Mesothelial cell of epicardium (in vitro differentiated cells): ENCODE data around the gene FGGY. TPM values are rescaled to one million over a fixed set of nuclear protein-coding genes. Genes with fewer than 3 reads are reported as not detected.

Experiments
- DNase-seq, 2 experiments: peaks; one replicate each; pipeline ENCODE4 v3.0.0; 2021; ENCODE audit warnings: low spot score in 2 of 2; ENCODE audit not compliant: unreplicated experiment in 2 of 2
- H3K27ac Mint-ChIP-seq: 2 replicates; pipeline ENCODE4 v1.8.0; 2021; ENCODE audit warnings: mixed read lengths
- H3K27me3 Mint-ChIP-seq: 2 replicates; pipeline ENCODE4 v1.8.0; 2021; ENCODE audit warnings: low read depth, mixed read lengths
- H3K36me3 Mint-ChIP-seq: 2 replicates; pipeline ENCODE4 v1.8.0; 2021; ENCODE audit warnings: mixed read lengths
- H3K4me1 Mint-ChIP-seq: 2 replicates; pipeline ENCODE4 v1.8.0; 2021; ENCODE audit warnings: mixed read lengths
- H3K4me3 Mint-ChIP-seq: 2 replicates; pipeline ENCODE4 v1.8.0; 2021; ENCODE audit warnings: mild to moderate bottlenecking, moderate library complexity, mixed read lengths
- H3K9me3 Mint-ChIP-seq: 2 replicates; pipeline ENCODE4 v1.8.0; 2021; ENCODE audit warnings: mixed read lengths
- total RNA-seq: library from RNA; stranded (reverse); gene quantifications from 3 replicates; pipeline ENCODE4 v1.2.1, GENCODE V29; 2021
- TF ChIP-seq, protein P1 (sequence below): fragments of 200-600 bp; sonication (generic); IDR thresholded peaks from one replicate; pipeline ENCODE4 v1.5.0; 2021; ENCODE audit warnings: antibody characterized with exemption; ENCODE audit not compliant: unreplicated experiment

Gene FGGY
- total RNA-seq, 1 donor from 2014 or later, result 21.8 TPM

DNA sequence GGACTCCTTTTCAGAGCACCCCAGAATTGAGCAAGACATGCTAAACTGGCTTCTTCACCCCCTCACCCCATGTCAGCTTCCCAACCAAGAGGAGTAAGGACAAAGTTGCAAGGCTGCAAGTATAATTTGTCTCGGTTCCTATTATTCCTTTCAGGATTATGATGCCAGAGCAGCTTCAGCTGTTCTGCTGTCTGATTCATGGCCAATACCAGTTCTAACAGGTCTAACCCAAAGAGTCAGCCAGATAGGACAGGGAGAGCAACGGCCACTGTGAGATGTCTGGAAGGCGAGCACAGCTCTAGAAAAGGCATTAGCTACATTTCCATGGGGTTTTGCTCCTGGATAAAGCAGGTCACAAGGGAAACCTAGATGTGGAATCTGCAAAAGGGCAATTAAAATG lies 464.5 kb downstream of the FGGY start:
- no peaks in the 10 kb centered on the region for H3K36me3 Mint-ChIP-seq
- no peaks in the 10 kb centered on the region for H3K9me3 Mint-ChIP-seq
- H3K4me1 Mint-ChIP-seq, result peaks cover 61% of the 10 kb centered on the region
- no peaks in the 10 kb centered on the region for H3K27me3 Mint-ChIP-seq
- H3K4me3 Mint-ChIP-seq, result no peak overlapping the region
- TF ChIP-seq, protein P1, sequence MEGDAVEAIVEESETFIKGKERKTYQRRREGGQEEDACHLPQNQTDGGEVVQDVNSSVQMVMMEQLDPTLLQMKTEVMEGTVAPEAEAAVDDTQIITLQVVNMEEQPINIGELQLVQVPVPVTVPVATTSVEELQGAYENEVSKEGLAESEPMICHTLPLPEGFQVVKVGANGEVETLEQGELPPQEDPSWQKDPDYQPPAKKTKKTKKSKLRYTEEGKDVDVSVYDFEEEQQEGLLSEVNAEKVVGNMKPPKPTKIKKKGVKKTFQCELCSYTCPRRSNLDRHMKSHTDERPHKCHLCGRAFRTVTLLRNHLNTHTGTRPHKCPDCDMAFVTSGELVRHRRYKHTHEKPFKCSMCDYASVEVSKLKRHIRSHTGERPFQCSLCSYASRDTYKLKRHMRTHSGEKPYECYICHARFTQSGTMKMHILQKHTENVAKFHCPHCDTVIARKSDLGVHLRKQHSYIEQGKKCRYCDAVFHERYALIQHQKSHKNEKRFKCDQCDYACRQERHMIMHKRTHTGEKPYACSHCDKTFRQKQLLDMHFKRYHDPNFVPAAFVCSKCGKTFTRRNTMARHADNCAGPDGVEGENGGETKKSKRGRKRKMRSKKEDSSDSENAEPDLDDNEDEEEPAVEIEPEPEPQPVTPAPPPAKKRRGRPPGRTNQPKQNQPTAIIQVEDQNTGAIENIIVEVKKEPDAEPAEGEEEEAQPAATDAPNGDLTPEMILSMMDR, result no peak
- no peak for DNase-seq
- no peak overlapping the region for H3K27ac Mint-ChIP-seq

DNA sequence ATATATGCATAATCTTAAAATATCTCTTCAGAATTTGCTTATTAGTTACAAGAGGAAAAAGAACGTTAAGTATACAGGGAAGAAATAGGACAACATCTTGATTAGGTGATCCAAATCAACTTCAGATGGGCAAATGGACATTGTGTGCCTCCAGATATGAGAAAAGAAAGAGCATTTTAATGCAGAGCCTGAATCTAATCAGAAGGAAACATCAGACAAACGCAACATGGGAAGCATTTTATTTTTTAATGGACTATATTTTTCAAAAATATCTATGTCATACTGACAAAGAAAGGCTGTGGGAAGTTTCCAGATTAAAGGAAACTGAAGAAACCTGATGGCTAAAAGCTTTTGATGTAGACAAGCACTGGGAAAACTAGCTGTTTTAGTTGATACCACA lies 466.5 kb downstream of the FGGY start:
- TF ChIP-seq, protein P1, result no peak
- Mint-ChIP-seq H3K27me3 (no peaks in the 10 kb centered on the region), H3K36me3 (no peaks in the 10 kb centered on the region), H3K4me3 (no peak overlapping the region), H3K4me1 (peaks cover 69% of the 10 kb centered on the region), H3K9me3 (no peaks in the 10 kb centered on the region), H3K27ac (peak overlapping the region; percentile 63)
- no peak for DNase-seq

DNA sequence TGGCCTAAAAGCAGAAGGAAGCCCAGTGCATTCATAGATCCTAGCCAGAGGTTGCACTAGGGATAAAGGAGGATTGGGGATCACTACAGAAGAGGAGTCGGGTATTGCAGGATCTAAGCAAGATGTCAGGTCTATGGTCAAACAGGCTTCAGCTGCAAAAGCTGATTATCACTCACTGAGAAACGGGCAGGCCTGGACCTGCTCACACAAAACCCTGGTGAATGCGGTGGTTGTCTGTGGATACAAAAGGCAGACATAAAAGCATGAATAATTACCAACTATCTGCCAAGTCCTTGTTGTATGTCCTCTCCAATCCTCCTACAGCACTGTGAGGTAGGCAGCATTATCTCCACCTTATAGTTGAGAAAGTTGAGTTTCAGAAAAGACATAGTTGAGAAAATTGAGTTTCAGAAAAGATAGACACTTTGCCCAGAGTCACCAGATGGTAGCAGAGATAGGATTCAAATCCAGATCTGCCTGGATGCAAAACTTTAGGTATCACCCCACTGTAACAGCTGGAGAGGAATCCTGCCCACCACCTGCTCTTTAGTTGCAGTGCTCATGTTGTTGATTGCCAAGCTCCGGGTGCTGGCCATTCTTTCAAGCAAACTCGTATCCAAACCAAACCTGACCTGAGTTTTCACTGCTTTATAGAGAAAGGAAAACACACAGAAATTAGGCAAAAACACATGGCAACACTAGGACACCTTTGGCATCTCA lies 468.3 kb downstream of the FGGY start:
- H3K4me3 Mint-ChIP-seq, result no peak overlapping the region
- peaks cover 67% of the 10 kb centered on the region for H3K4me1 Mint-ChIP-seq
- DNase-seq, result no peak
- TF ChIP-seq, protein P1, result no peak
- peak overlapping the region; percentile 35 for H3K27ac Mint-ChIP-seq
- no peaks in the 10 kb centered on the region for H3K36me3 Mint-ChIP-seq
- no peaks in the 10 kb centered on the region for H3K9me3 Mint-ChIP-seq
- H3K27me3 Mint-ChIP-seq, result no peaks in the 10 kb centered on the region

DNA sequence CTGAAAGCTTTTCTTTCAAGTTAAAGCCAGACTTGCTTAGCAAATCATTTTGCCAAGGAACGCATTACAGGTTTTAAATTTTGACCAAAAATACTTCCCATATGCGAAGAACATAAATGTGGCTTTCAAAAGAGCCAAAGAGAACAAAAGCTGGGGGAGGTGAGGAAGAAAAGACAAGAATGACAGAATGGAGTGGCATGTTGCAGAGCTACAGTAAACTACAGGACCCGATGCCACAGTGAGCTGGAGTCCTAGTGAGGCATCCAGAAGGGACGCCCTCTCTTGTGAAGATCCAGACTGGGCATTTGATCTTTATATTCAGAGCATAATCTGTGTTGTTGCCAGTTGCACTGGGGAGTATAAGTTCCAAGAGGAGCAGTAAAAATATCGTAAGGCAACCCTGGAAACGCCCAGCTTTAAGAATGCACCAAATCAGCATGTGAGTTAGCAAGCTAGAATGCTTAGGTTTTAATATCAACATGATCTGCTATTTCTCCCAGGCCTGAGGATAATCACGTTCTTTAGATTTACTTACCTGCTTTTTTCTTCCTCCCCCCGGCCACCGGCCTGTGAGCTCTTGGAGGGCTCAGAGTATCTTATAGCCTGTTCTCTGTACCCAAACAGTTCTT lies 469.4 kb downstream of the FGGY start:
- TF ChIP-seq, protein P1, result no peak
- no peak for DNase-seq
- Mint-ChIP-seq H3K9me3 (no peaks in the 10 kb centered on the region), H3K27me3 (no peaks in the 10 kb centered on the region), H3K36me3 (no peaks in the 10 kb centered on the region), H3K4me1 (peaks cover 66% of the 10 kb centered on the region), H3K4me3 (no peak overlapping the region), H3K27ac (peak overlapping the region; percentile 63)

DNA sequence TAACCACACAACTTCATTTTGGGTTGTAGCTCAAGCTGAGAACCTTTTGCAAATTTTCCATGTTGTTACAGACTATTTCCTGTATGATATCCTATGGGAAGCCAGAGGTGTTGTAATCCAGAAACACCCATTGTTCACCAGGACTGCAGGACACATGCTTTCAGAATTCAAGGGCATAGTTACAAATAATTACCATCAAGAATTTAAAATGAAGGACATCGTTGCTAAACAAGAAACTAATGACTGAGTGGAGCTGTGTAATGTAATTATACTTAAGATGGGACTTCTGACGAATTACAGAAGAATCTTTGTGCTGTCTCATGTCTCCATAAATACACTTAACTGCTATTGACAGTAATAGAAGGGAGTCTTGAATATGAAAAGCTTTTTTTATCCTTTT lies 470.2 kb downstream of the FGGY start:
- Mint-ChIP-seq H3K4me3 (no peak overlapping the region), H3K27ac (peak overlapping the region; percentile 64), H3K36me3 (no peaks in the 10 kb centered on the region), H3K4me1 (peaks cover 64% of the 10 kb centered on the region), H3K27me3 (no peaks in the 10 kb centered on the region), H3K9me3 (no peaks in the 10 kb centered on the region)
- no peak for DNase-seq
- TF ChIP-seq, protein P1, result no peak
